Activated CD4-positive, CD25-positive, alpha-beta regulatory T cell treated with anti-CD3 and anti-CD28 coated beads, Interleukin-2, amount 50 U/mL, for 24 hours (primary cell): ENCODE measurements around the gene DCLRE1C.
"Not testable (repeated sequence)": the region's sequence is repeated elsewhere in the genome, so short reads cannot be mapped to it uniquely, and the experiment has no call there.

Experiments used
- ATAC-seq, 2 donors: fragments of 150-1000 bp; cut with Tn5 transposase; one replicate each; pipeline ENCODE4 v1.10.0; 2021; ENCODE audit warnings: mild to moderate bottlenecking in 1 of 2, moderate library complexity in 1 of 2

DCLRE1C gene

DNA sequence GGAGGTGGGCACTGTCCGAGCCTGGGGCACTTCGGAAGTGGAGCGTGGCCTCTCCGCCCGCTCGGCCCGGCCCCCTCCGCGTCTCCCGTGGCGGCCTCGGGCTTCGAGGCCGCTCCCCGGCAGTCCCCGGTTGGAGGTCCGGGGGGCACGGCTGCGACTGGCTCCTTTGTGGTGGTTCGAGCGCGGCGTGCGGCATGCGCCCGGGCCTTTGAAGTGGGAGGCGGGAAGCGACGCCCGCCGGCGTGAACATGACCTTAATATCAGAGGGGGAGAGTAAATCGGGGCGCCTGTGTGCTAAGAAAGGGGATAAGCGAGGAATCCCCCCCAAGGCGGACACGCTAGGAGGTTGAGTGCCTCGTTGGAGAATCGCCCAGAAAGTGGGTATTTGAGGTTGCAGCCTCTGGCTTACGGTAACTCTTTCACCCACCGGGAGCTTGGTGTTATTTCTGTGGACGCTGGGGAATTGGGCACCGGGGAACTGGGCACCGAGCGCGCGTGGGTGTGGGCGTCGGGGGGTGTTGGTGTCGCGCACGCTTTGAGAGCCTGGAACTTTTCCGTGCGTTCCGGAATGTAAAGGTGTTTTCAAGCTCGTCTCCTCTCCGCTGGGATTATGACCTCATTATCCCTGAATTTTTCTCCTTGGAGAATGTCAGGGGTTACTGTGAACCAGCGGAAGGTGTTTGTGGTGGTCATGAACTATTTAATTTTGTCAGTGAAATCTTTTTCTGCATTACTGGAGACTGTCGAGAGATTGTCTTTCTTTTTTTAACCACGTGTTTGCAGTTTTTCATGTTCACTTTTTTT lies 74.6 kb downstream of the DCLRE1C start:
- ATAC-seq: peak in 1 of 2 donors; percentile 4

DNA sequence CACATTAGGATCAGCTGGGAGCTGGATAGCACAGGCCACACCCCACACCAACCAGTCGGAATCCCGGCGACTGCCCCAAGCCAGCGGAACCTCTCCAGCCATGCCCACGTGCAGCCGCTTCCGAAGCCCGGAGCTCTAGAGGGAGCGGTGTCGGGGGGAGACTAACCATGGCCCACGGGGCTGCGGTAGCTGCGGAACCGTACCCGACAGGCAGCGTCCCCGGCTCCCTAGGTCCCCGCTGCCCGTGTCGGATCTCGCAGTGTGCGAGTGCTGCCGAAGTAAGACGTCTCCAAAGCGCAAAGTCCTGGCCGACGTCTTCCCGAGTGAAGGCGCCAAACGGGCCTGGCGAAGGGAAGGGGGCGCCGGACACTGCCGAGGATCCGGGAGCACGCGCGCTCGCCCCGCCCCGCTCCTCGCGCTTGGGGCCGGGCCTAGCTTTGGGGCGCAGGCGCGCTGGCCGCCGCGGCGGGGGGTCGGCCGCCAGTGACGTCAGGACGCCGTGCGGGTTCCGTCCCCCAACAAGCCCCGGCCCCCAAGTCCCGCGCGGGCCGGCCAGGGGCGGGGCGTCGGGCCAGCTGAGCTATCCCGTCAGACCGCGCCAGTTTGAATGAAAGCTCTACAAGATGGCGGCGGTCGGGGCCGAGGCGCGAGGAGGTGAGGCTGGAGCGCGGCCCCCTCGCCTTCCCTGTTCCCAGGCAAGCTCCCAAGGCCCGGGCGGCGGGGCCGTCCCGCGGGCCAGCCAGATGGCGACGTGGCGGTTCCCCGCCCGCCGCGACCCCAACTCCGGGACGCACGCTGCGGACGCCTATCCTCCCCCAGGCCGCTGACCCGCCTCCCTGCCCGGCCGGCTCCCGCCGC lies 75.4 kb downstream of the DCLRE1C start, which contains the start of gene SUV39H2:
SUV39H2 (plus strand) TSS at position 601 of the 858 bp plus-strand sequence; CDS start at position 624, 23 bp downstream.
- ATAC-seq: peak; percentile 95

DNA sequence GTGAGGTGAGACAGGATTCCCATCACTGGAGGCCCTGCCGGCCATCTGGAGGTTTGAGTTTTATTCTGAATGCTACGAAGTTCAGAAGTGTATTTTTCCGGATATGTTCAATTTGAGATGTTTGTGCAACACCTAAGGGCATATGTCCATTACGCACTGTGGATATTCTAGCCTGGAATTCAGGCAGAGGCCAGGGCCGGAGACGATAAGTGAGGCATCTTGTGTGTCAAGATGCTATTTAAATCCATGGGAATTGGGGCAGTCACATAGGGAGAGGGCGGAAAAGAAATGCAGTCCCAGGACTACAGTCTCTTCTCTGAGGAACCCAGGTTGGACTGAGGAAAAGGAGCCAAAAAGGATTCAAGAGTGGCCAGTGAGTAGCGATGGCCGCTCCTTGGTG lies 77.1 kb downstream of the DCLRE1C start:
- ATAC-seq: no peak

GRCh38 chr10:14875941-14876340 lies 78.0 kb downstream of the DCLRE1C start:
- ATAC-seq: no peak

GRCh38 chr10:14873090-14873760 lies 80.7 kb downstream of the DCLRE1C start:
- ATAC-seq: peak; percentile 34 to 36

DNA sequence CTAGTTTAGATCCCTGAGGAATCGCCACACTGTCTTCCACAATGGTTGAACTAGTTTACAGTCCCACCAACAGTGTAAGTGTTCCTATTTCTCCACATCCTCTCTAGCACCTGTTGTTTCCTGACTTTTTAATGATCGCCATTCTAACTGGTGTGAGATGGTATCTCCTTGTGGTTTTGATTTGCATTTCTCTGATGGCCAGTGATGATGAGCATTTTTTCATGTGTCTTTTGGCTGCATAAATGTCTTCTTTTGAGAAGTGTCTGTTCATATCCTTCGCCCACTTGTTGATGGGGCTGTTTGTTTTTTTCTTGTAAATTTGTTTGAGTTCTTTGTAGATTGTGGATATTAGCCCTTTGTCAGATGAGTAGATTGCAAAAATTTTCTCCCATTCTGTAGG lies 89.0 kb downstream of the DCLRE1C start:
- not testable (repeated sequence) for ATAC-seq

DNA sequence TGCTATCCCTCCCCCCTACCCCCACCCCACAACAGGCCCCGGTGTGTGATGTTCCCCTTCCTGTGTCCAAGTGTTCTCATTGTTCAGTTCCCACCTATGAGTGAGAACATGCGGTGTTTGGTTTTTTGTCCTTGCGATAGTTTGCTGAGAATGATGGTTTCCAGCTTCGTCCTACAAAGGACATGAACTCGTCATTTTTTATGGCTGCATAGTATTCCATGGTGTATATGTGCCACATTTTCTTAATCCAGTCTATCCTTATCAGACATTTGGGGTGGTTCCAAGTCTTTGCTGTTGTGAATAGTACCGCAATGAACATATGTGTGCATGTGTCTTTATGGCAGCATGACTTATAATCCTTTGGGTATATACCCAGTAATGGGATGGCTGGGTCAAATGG lies 89.4 kb downstream of the DCLRE1C start:
- not testable (repeated sequence) for ATAC-seq

- no peak for ATAC-seq
Observed at GRCh38 chr10:14860791-14861190, 93.1 kb downstream of the DCLRE1C start.

GRCh38 chr10:14859775-14860174 lies 94.1 kb downstream of the DCLRE1C start:
- ATAC-seq: no peak

GRCh38 chr10:14859043-14859442 lies 94.9 kb downstream of the DCLRE1C start:
- ATAC-seq: no peak

DNA sequence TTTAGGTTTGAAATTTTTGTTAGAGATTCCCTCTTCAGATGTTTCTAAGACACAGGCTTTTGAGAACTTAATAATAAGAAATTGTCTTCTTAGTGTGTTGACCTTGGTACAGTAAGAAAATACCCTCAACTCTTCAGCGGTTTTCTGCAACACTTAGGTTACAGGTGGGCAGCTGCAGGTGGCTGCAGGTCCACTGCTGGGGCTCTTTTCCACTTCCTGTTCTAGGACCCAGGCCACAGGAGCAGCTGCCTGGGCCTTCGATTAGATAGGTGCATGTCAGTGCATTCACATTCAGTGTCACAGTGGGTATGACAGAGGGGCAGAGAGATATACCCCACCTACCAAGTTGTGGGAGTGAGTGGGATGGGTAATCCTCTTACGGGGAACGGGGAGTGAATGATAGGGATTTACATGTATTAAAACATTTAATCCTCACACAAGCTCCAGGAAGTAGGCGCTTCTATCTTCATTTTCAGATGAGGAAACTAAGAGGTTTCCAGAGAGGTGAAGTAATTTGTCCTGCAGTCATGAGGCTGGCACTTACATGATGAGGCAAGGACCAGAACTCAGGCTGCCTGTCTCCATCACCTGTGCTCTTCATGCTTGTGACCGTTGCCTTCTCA lies 95.4 kb downstream of the DCLRE1C start:
- no peak for ATAC-seq

DNA sequence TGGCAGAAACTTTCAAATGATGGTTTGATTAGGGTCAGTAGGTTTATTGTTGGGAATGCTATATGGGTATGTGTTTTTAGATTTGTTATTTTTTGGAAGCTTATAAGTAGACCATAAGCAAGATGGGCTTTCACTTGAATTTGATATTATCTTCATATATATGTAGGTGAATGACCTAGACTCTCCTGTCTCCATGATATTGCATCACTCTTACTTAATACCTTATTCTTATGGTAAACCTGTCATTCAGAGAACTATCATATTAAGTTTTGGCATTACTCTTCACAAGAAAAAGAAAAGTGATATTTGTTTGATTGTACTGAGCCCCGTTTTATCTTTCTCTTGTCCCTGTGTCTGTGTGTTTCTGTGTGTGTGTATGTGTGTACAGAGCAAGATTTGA lies 98.4 kb downstream of the DCLRE1C start:
- ATAC-seq: no peak

- no peak for ATAC-seq
Observed at GRCh38 chr10:14852236-14852635, 101.7 kb downstream of the DCLRE1C start.
